K562 (cell line): ENCODE measurements around the gene ATXN1. TPM values are rescaled to one million over a fixed set of nuclear protein-coding genes. Genes with fewer than 3 reads are reported as not detected.

Experiments
- ATAC-seq: fragments of 200-7000 bp; cut with Tn5 transposase; 3 replicates; pipeline ENCODE4 v1.9.1; 2020; ENCODE audit warnings: moderate library complexity
- BruUV-seq: library from RNA; stranded (reverse); fragments of 400-500 nt; replicated peaks from 2 replicates; lab custom pipeline; 2021; lab: Mats Ljungman, UMichigan
- CTCF ChIA-PET: fragments of 300-600 bp; formaldehyde crosslinking; extraction: SDS; loops from one replicate; lab custom pipeline; 2021; ENCODE audit warnings: low intra/inter-chr PET ratio; lab: Yijun Ruan, JAX
- POLR2A ChIA-PET: fragments of 300-600, 350-650 bp; sonication (Branson Sonifier 250); formaldehyde crosslinking; extraction: SDS; loops from one replicate; lab custom pipeline; 2021; ENCODE audit warnings: antibody characterized with exemption, inconsistent platforms; lab: Yijun Ruan, JAX
- DNase-seq, 4 experiments: peaks; one replicate each; pipeline versions ENCODE4 v3.0.0 to v3.0.0-alpha.2; 2011 to 2018; ENCODE audit warnings: low spot score in 3 of 4, mixed read lengths in 3 of 4; ENCODE audit errors: extremely low read depth in 1 of 4
- FAIRE-seq: peaks from 2 replicates; lab custom pipeline; 2011; peaks lifted over from hg19 to GRCh38; lab: Jason Lieb, UNC
- H2AFZ ChIP-seq: 2 replicates; pipeline ENCODE4 v1.6.0; 2011; ENCODE audit warnings: low read depth, low read length, control low read depth, inconsistent platforms
- H3K27ac ChIP-seq: fragments of 200-600 bp; 3 replicates; pipeline ENCODE4 v1.8.0; 2011; ENCODE audit warnings: low read depth, mild to moderate bottlenecking, control low read depth, inconsistent platforms, low read length, moderate library complexity, mixed read lengths; ENCODE audit errors: extremely low read depth
- H3K27me3 ChIP-seq, 2 experiments: fragments of 300-600 bp in 1 of 2; 2 replicates in 1 of 2; 3 replicates in 1 of 2; pipeline versions ENCODE4 v1.6.0 to v1.8.0; 2011; ENCODE audit warnings: inconsistent platforms in 2 of 2, low read length in 2 of 2, mild to moderate bottlenecking in 1 of 2, mixed read lengths in 1 of 2, moderate library complexity in 1 of 2; ENCODE audit not compliant: control insufficient read depth in 2 of 2, insufficient read depth in 2 of 2
- H3K36me3 ChIP-seq: fragments of 300-600 bp; 3 replicates; pipeline ENCODE4 v1.8.0; 2011; ENCODE audit warnings: mild to moderate bottlenecking, low read length, inconsistent platforms; ENCODE audit not compliant: control insufficient read depth, insufficient read depth
- H3K4me1 ChIP-seq, 2 experiments: fragments of 200-600 bp in 1 of 2; replicated peaks in 1 of 2; 2 replicates in 1 of 2; 3 replicates in 1 of 2; pipeline versions ENCODE4 v1.5.1 to v1.8.0; 2011; ENCODE audit warnings: inconsistent platforms in 2 of 2, low read length in 2 of 2, mild to moderate bottlenecking in 1 of 2, mixed read lengths in 1 of 2, moderate library complexity in 1 of 2; ENCODE audit not compliant: control insufficient read depth in 2 of 2, insufficient read depth in 2 of 2
- H3K4me2 ChIP-seq: 2 replicates; pipeline ENCODE4 v1.6.1; 2011; ENCODE audit warnings: low read length, control low read depth, inconsistent platforms, mixed read lengths; ENCODE audit not compliant: insufficient read depth
- H3K4me3 ChIP-seq: fragments of 200-600 bp; sonication (generic), shearing (Covaris generic); 2 replicates; pipeline ENCODE4 v1.5.1; 2016; ENCODE audit warnings: control low read depth, inconsistent platforms
- H3K79me2 ChIP-seq: fragments of 200-600 bp; 3 replicates; pipeline ENCODE4 v1.8.0; 2011; ENCODE audit warnings: low read length, inconsistent platforms; ENCODE audit not compliant: control insufficient read depth, insufficient read depth
- H3K9ac ChIP-seq, 2 experiments: 2 replicates each; pipeline versions ENCODE4 v1.6.0 to v1.6.1; 2011; ENCODE audit warnings: low read depth in 2 of 2, low read length in 2 of 2, control low read depth in 1 of 2, inconsistent platforms in 1 of 2, mild to moderate bottlenecking in 1 of 2, mixed read lengths in 1 of 2; ENCODE audit not compliant: insufficient read depth in 1 of 2
- H3K9me1 ChIP-seq: one replicate; pipeline ENCODE4 v1.6.0; 2011; ENCODE audit warnings: inconsistent platforms, mild to moderate bottlenecking, low read length, moderate library complexity; ENCODE audit not compliant: control insufficient read depth, insufficient read depth
- H3K9me3 ChIP-seq: replicated peaks from 2 replicates; pipeline ENCODE4 v1.5.1; 2011; ENCODE audit warnings: low read depth, low read length, inconsistent platforms; ENCODE audit not compliant: control insufficient read depth, insufficient read depth
- H4K20me1 ChIP-seq: replicated peaks from 2 replicates; pipeline ENCODE4 v1.6.1; 2011; ENCODE audit warnings: low read length, inconsistent platforms, mixed read lengths; ENCODE audit not compliant: control insufficient read depth, insufficient read depth
- ATF6 ChIP-seq: sonication (generic); formaldehyde crosslinking; IDR thresholded peaks from 2 replicates; pipeline ENCODE4 v1.4.0; 2020; ENCODE audit warnings: mild to moderate bottlenecking, missing genetic modification reagents
- BHLHE40 ChIP-seq: IDR thresholded peaks from 2 replicates; pipeline ENCODE4 v1.6.1; 2011; ENCODE audit warnings: low read length, improper control_type of control experiment
- ETS2 ChIP-seq: IDR thresholded peaks from 2 replicates; pipeline ENCODE4 v1.6.1; 2016; ENCODE audit warnings: borderline replicate concordance, missing genetic modification characterization, mild to moderate bottlenecking, moderate library complexity, missing compliant biosample characterization; ENCODE audit not compliant: poor library complexity, severe bottlenecking
- MEF2A ChIP-seq: IDR thresholded peaks from 2 replicates; pipeline ENCODE4 v1.6.1; 2011; ENCODE audit warnings: low read depth, mild to moderate bottlenecking, low read length, moderate library complexity; ENCODE audit not compliant: control insufficient read depth
- MNT ChIP-seq, 2 experiments: fragments of 450-650 bp; conservative IDR thresholded peaks; 2 replicates each; pipeline ENCODE4 v1.6.1; 2017; ENCODE audit warnings: mild to moderate bottlenecking in 2 of 2, moderate library complexity in 2 of 2
- NCOA6 ChIP-seq: fragments of 450-650 bp; IDR thresholded peaks from 2 replicates; pipeline ENCODE4 v1.6.1; 2017; ENCODE audit warnings: mild to moderate bottlenecking
- NR2C1 ChIP-seq, 2 experiments: fragments of 450-650 bp; IDR thresholded peaks; 2 replicates each; pipeline ENCODE4 v1.6.1; 2017; ENCODE audit warnings: mild to moderate bottlenecking in 2 of 2, antibody characterized with exemption in 1 of 2, inconsistent platforms in 1 of 2, missing compliant biosample characterization in 1 of 2, missing genetic modification characterization in 1 of 2
- PURB ChIP-seq: sonication (generic); formaldehyde crosslinking; IDR thresholded peaks from 2 replicates; pipeline ENCODE4 v1.9.0; 2021; ENCODE audit warnings: low read depth, mild to moderate bottlenecking, missing genetic modification reagents
- TBP ChIP-seq: optimal IDR thresholded peaks from 2 replicates; pipeline ENCODE3; 2011; ENCODE audit warnings: low read depth, low read length, improper control_type of control experiment
- ZNF695 ChIP-seq: fragments of 450-650 bp; formaldehyde crosslinking; IDR thresholded peaks from 2 replicates; pipeline ENCODE4 v1.4.0; 2020; ENCODE audit warnings: mild to moderate bottlenecking, moderate library complexity
- ZNF717 ChIP-seq: fragments of 250-450 bp; sonication (Bioruptor Pico); IDR thresholded peaks from 2 replicates; pipeline ENCODE4 v1.5.0; 2021
- ZSCAN29 ChIP-seq: fragments of 450-650 bp; IDR thresholded peaks from 2 replicates; pipeline ENCODE4 v1.6.1; 2017
- WGBS: fragments of 100-300 bp; shearing (Covaris generic); methylation state at CpG from one replicate; pipeline ENCODE4 v1.1.6; 2016; ENCODE audit warnings: low coverage, mixed read lengths; ENCODE audit not compliant: insufficient coverage; ENCODE audit errors: missing lambda C conversion rate; 5-methylcytosine and 5-hydroxymethylcytosine counted together
- in situ Hi-C: fragments of 300-500 bp; cut with MboI; formaldehyde crosslinking; loops from 4 replicates; pipeline ENCODE4 v1.15.0; 2018; ENCODE audit warnings: inconsistent platforms, mixed read lengths
- intact Hi-C: fragments of 100-400 bp; cut with micrococcal nuclease; formaldehyde crosslinking; loops from 2 replicates; pipeline ENCODE4 v1.14.2; 2022
- polyA plus RNA-seq, 8 experiments: library from polyadenylated mRNA; depleted of rRNA in 4 of 8; stranded (reverse) in 5 of 8; unstranded in 3 of 8; fragments of >200 nt; fragmentation: Nextera tagmentation in 2 of 8; fragmentation: Illumina TruSeq in 1 of 8; extraction: Ambion mirVana in 2 of 8; extraction: Trizol in 1 of 8; gene quantifications; 2 replicates each; pipeline versions ENCODE4 v1.2.1 to v1.2.3, GENCODE V29; 2011 to 2014; ENCODE audit warnings: inconsistent platforms in 1 of 8, missing spikeins in 1 of 8
- total RNA-seq, 7 experiments: library from RNA; depleted of rRNA in 6 of 7; stranded (reverse); fragments of >200 nt in 6 of 7; fragmentation: Illumina TruSeq in 2 of 7; extraction: Trizol in 2 of 7; gene quantifications; 2 replicates each; pipeline versions ENCODE4 v1.2.1 to v1.2.3, GENCODE V29; 2011 to 2021; ENCODE audit warnings: low replicate concordance in 1 of 7
- TF ChIP-seq, protein P1 (sequence below): sonication (generic); formaldehyde crosslinking; IDR thresholded peaks from 2 replicates; pipeline ENCODE4 v1.8.1; 2023; ENCODE audit warnings: missing genetic modification reagents, mild to moderate bottlenecking, borderline replicate concordance

ATXN1 gene
- total and polyA plus RNA-seq, 9 of the 15 experiments (the other 6 are each of a cell fraction or from before 2014, with no cell fraction given): under 0.01 to 1.2 (median 0.58) TPM

DNA sequence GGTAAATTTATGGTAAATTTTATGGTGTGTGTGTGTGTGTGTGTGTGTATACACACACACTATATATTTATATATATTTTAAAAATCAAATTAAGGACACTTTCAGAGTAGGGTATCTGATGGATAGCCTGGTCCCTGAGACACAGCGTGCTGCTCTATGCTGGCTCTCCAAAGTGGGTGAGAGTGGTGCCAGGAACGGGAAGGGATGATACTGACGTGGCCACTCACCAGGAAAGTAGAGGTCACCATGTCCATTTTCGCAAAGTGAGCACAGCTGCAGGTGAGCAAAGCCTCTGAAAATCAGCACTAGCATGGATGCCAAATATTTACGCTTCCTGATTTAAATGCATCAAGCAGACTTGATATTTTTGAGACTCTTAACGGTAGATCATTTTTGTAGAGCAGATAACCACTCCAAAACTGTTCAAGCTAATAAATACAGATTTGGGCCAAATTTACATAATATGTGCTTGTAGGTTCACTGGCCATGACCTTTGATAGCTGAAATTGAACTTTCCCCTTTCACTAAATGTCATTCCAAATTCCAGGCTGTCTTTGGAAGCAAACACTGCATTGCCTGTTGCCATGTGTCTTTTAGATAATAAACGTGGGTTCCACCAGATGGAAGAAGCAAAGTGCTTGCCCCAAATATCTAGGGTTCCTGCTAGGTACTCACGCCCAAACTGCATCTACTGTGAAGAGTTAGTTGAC, 116.6 kb downstream of the ATXN1 start:
- intact Hi-C loops (no loop called here), in situ Hi-C loops (no loop called here)
- Histone ChIP-seq H3K27ac (no peak overlapping the region), H3K27me3 (peaks cover 0 to 3% of the 10 kb centered on the region in 2 experiments; a peak in 1 of 5 replicates), H3K79me2 (no peaks in the 10 kb centered on the region), H3K9ac (no peak overlapping the region), H3K4me3 (no peak overlapping the region), H4K20me1 (no peaks in the 10 kb centered on the region), H3K36me3 (no peaks in the 10 kb centered on the region), H3K4me2 (no peak overlapping the region), H3K9me3 (no peaks in the 10 kb centered on the region), H2AFZ (no peak overlapping the region), H3K4me1 (no peaks in the 10 kb centered on the region), H3K9me1 (no peaks in the 10 kb centered on the region)
- DNase-seq: no peak
- no peak for FAIRE-seq
- WGBS: 0% methylated on average over 8 of the region's 8 CpGs
- no peak for ATAC-seq
- BruUV-seq: no TSS peak
- POLR2A ChIA-PET: no interaction called here
- CTCF ChIA-PET: no interaction called here
- TF ChIP-seq ZNF695 (CRISPR knock-in tag) (no peak), NCOA6 (no peak), ZNF717 (CRISPR knock-in tag) (no peak), ETS2 (tag) (no peak), MEF2A (no peak), BHLHE40 (no peak), MNT (conservative IDR thresholded peaks at IDR 0.05) (no peak), TBP (no peak), PURB (CRISPR knock-in tag) (no peak), ZSCAN29 (no peak), ATF6 (no peak), NR2C1 (IDR thresholded peaks at IDR 0.05) (no peak), NR2C1 (tag; IDR thresholded peaks at IDR 0.05) (no peak)
- TF ChIP-seq, protein P1, sequence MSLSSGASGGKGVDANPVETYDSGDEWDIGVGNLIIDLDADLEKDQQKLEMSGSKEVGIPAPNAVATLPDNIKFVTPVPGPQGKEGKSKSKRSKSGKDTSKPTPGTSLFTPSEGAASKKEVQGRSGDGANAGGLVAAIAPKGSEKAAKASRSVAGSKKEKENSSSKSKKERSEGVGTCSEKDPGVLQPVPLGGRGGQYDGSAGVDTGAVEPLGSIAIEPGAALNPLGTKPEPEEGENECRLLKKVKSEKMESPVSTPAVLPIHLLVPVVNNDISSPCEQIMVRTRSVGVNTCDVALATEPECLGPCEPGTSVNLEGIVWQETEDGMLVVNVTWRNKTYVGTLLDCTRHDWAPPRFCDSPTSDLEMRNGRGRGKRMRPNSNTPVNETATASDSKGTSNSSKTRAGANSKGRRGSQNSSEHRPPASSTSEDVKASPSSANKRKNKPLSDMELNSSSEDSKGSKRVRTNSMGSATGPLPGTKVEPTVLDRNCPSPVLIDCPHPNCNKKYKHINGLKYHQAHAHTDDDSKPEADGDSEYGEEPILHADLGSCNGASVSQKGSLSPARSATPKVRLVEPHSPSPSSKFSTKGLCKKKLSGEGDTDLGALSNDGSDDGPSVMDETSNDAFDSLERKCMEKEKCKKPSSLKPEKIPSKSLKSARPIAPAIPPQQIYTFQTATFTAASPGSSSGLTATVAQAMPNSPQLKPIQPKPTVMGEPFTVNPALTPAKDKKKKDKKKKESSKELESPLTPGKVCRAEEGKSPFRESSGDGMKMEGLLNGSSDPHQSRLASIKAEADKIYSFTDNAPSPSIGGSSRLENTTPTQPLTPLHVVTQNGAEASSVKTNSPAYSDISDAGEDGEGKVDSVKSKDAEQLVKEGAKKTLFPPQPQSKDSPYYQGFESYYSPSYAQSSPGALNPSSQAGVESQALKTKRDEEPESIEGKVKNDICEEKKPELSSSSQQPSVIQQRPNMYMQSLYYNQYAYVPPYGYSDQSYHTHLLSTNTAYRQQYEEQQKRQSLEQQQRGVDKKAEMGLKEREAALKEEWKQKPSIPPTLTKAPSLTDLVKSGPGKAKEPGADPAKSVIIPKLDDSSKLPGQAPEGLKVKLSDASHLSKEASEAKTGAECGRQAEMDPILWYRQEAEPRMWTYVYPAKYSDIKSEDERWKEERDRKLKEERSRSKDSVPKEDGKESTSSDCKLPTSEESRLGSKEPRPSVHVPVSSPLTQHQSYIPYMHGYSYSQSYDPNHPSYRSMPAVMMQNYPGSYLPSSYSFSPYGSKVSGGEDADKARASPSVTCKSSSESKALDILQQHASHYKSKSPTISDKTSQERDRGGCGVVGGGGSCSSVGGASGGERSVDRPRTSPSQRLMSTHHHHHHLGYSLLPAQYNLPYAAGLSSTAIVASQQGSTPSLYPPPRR: no peak
